OCI-LY1 (cell line): Measurements from ENCODE around the gene GGT5.

Experiments
- H2AFZ ChIP-seq: fragments of 200-600 bp; sonication (generic), shearing (Covaris generic); 2 replicates; pipeline ENCODE4 v1.6.0; 2014; ENCODE audit warnings: antibody characterized with exemption, mild to moderate bottlenecking, low read length
- H3F3A ChIP-seq: fragments of 200-600 bp; sonication (generic), shearing (Covaris generic); 2 replicates; pipeline ENCODE4 v1.6.0; 2014; ENCODE audit warnings: mild to moderate bottlenecking, antibody characterized with exemption, low read length, moderate library complexity; ENCODE audit not compliant: insufficient read depth
- H3K27ac ChIP-seq: fragments of 200-600 bp; sonication (generic); 2 replicates; pipeline ENCODE4 v1.5.1; 2014; ENCODE audit warnings: low read length, mixed run types, mild to moderate bottlenecking, low read depth; ENCODE audit not compliant: poor library complexity, severe bottlenecking
- H3K27me3 ChIP-seq: fragments of 200-600 bp; sonication (generic); 2 replicates; pipeline ENCODE4 v1.6.0; 2014; ENCODE audit warnings: antibody characterized with exemption, mild to moderate bottlenecking, low read length, moderate library complexity; ENCODE audit not compliant: insufficient read depth
- H3K36me3 ChIP-seq: fragments of 200-600 bp; sonication (generic); 2 replicates; pipeline ENCODE4 v1.6.1; 2014; ENCODE audit warnings: mild to moderate bottlenecking, antibody characterized with exemption, low read length, moderate library complexity, mixed read lengths; ENCODE audit not compliant: insufficient read depth
- H3K4me1 ChIP-seq: fragments of 200-600 bp; sonication (generic); 2 replicates; pipeline ENCODE4 v1.5.1; 2014; ENCODE audit warnings: mild to moderate bottlenecking, low read length, moderate library complexity; ENCODE audit not compliant: insufficient read depth, severe bottlenecking
- H3K4me2 ChIP-seq: fragments of 200-600 bp; sonication (generic), shearing (Covaris generic); 2 replicates; pipeline ENCODE4 v1.6.1; 2014; ENCODE audit warnings: low read length
- H3K4me3 ChIP-seq: fragments of 200-600 bp; sonication (generic); 2 replicates; pipeline ENCODE4 v1.5.1; 2014; ENCODE audit warnings: low read length, low read depth, mild to moderate bottlenecking, mixed read lengths; ENCODE audit not compliant: poor library complexity, severe bottlenecking
- H3K79me2 ChIP-seq: fragments of 200-600 bp; shearing (Covaris generic); 2 replicates; pipeline ENCODE4 v1.6.1; 2016; ENCODE audit warnings: mixed run types, low read length, mixed read lengths; ENCODE audit not compliant: insufficient read depth
- H3K9ac ChIP-seq: fragments of 200-600 bp; sonication (generic), shearing (Covaris generic); 2 replicates; pipeline ENCODE4 v1.6.1; 2014; ENCODE audit warnings: mild to moderate bottlenecking, low read length, mixed read lengths
- H3K9me2 ChIP-seq: fragments of 200-600 bp; sonication (generic), shearing (Covaris generic); 2 replicates; pipeline ENCODE4 v1.6.1; 2014; ENCODE audit warnings: low read depth, mild to moderate bottlenecking, low read length, mixed read lengths
- H3K9me3 ChIP-seq: fragments of 200-600 bp; shearing (Covaris generic); 2 replicates; pipeline ENCODE4 v1.6.1; 2014; ENCODE audit warnings: low read length, mixed read lengths
- H4K20me1 ChIP-seq: fragments of 200-600 bp; sonication (generic), shearing (Covaris generic); 2 replicates; pipeline ENCODE4 v1.6.0; 2016; ENCODE audit warnings: mild to moderate bottlenecking, low read length; ENCODE audit not compliant: insufficient read depth
- EZH2 ChIP-seq: fragments of 200-600 bp; sonication (generic), shearing (Covaris generic); IDR thresholded peaks from 2 replicates; pipeline ENCODE4 v1.8.0; 2017; ENCODE audit warnings: borderline replicate concordance, mixed run types, mild to moderate bottlenecking, antibody characterized with exemption, low read length, moderate library complexity, mixed read lengths
- TF ChIP-seq, protein P1 (sequence below): fragments of 200-600 bp; sonication (generic), shearing (Covaris generic); IDR thresholded peaks from 2 replicates; pipeline ENCODE4 v1.5.1; 2017; ENCODE audit warnings: mild to moderate bottlenecking, antibody characterized with exemption, low read length, moderate library complexity, mixed read lengths

GGT5 gene

DNA sequence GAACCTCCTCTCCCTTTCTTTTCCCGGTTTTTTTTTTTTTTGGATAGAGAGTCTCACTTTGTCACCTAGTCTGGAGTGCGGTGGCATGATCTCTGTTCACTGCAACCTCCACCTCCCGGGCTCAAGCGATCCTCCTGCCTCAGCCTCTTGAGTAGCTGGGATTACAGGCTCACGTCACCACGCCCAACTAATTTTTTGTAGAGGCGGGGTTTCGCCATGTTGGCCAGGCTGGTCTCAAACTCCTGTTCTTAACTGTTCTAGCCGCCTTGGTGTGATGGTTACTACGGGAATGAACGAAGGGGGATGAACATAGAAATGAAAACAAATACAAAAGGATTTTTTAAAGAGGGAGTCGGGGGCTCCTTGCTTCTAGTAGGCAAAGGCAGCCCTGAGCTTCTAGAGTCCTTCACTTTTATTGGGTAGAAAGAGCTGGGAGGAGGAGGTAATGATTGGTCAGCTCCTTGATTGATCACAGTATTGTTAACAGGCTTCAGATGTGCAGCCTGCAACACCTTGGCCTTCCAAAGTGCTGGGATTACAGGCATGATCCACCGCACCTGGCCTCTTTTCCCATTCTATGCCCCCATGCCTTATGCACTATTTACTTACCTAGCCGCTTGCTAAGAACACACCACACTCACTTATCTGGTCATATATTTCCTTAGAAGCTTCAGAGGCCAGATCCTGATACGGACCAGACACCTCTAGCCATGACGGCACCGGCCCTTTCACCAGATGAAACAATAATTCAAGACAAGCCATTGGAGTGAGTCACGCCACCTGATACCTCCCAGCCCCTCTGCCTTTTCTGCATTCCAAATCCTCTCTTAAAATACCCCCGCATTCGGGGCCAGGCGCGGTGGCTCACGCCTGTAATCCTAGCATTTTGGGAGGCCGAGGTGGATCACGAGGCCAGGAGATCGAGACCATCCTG is 42.9 kb downstream of the GGT5 start:
- TF ChIP-seq, protein P1, sequence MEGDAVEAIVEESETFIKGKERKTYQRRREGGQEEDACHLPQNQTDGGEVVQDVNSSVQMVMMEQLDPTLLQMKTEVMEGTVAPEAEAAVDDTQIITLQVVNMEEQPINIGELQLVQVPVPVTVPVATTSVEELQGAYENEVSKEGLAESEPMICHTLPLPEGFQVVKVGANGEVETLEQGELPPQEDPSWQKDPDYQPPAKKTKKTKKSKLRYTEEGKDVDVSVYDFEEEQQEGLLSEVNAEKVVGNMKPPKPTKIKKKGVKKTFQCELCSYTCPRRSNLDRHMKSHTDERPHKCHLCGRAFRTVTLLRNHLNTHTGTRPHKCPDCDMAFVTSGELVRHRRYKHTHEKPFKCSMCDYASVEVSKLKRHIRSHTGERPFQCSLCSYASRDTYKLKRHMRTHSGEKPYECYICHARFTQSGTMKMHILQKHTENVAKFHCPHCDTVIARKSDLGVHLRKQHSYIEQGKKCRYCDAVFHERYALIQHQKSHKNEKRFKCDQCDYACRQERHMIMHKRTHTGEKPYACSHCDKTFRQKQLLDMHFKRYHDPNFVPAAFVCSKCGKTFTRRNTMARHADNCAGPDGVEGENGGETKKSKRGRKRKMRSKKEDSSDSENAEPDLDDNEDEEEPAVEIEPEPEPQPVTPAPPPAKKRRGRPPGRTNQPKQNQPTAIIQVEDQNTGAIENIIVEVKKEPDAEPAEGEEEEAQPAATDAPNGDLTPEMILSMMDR: no peak
- no peak for TF ChIP-seq EZH2
- no peaks in the 10 kb centered on the region for H3K9me2 ChIP-seq
- H3K27me3 ChIP-seq: peaks cover 8% of the 10 kb centered on the region; the same call in 1 of the 2 replicates
- no peak overlapping the region for H3K9ac ChIP-seq
- H3K4me1 ChIP-seq: no peaks in the 10 kb centered on the region
- no peaks in the 10 kb centered on the region for H3F3A ChIP-seq
- H3K79me2 ChIP-seq: no peaks in the 10 kb centered on the region
- no peak overlapping the region for H3K27ac ChIP-seq
- H3K4me3 ChIP-seq: no peak overlapping the region
- peaks cover 4% of the 10 kb centered on the region; the same call in 1 of the 2 replicates for H3K9me3 ChIP-seq
- H4K20me1 ChIP-seq: no peaks in the 10 kb centered on the region
- H3K4me2 ChIP-seq: no peak overlapping the region
- H3K36me3 ChIP-seq: peaks cover 3% of the 10 kb centered on the region; the same call in 1 of the 2 replicates
- H2AFZ ChIP-seq: no peak overlapping the region

DNA sequence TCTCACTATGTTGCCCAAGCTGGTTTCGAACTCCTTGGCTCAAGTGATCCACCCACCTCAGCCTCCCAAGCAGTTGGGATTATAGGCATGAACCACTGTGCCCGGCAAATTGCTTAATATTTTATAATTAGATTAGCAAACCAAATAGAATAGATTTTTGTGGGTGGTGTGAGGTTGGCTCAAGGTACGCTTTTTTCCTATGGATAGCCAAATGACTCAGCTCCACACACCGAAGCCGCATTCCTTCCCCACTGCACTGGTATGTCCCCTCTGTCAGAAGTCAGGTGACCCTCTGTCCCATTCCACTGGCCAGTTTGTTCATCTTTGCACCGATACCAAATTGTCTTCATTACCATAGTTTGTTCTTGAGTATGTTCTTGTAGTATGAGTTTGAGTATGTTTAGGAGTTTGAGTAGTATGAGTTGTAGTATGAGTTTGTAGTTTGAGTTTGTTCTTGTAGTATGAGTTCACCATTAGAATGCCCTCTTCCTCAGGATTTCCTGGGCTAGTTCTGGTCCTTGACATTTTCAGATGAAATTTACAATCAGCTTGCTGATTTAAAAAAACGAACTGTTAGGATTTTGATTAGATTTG is 44.2 kb downstream of the GGT5 start:
- Histone ChIP-seq H4K20me1 (no peaks in the 10 kb centered on the region), H3K9me2 (no peaks in the 10 kb centered on the region), H3K4me3 (no peak overlapping the region), H3K9me3 (peaks cover 4% of the 10 kb centered on the region; the same call in 1 of the 2 replicates), H3K9ac (no peak overlapping the region), H3K4me1 (no peaks in the 10 kb centered on the region), H2AFZ (no peak overlapping the region), H3K27me3 (peaks cover 8% of the 10 kb centered on the region; the same call in 1 of the 2 replicates), H3K36me3 (peaks cover 3% of the 10 kb centered on the region; the same call in 1 of the 2 replicates), H3F3A (no peaks in the 10 kb centered on the region), H3K79me2 (no peaks in the 10 kb centered on the region), H3K27ac (no peak overlapping the region), H3K4me2 (no peak overlapping the region)
- no peak for TF ChIP-seq EZH2
- TF ChIP-seq, protein P1: no peak

DNA sequence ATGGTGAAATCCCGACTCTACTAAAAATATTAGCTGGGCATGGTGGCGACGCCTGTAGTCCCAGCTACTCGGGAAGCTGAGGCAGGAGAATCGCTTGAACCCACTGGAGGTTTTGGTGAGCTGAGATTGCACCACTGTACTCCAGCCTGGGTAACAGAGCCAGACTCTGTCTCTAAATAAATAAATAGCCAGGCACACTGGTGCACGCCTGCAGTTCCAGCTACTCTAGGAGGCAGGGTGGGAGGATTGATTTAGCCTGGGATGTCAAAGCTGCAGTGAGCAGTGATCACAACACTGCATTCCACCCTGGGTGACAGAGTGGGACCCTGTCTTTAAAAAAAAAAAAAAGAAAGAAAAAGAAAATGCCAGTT is 46.2 kb downstream of the GGT5 start:
- Histone ChIP-seq H3F3A (no peaks in the 10 kb centered on the region), H3K4me2 (no peak overlapping the region), H3K4me1 (no peaks in the 10 kb centered on the region), H3K9me2 (no peaks in the 10 kb centered on the region), H4K20me1 (no peaks in the 10 kb centered on the region), H3K4me3 (no peak overlapping the region), H3K36me3 (no peaks in the 10 kb centered on the region), H3K9me3 (no peaks in the 10 kb centered on the region), H3K27me3 (no peaks in the 10 kb centered on the region; the same call in 1 of the 2 replicates), H3K79me2 (no peaks in the 10 kb centered on the region), H3K9ac (no peak overlapping the region), H3K27ac (no peak overlapping the region), H2AFZ (no peak overlapping the region)
- no peak for TF ChIP-seq EZH2
- TF ChIP-seq, protein P1: no peak
